A549 (cell line): ENCODE measurements around the gene XK.

Source experiments
- CBX2 ChIP-seq: fragments of 200-600 bp; sonication (generic); IDR thresholded peaks from 2 replicates; pipeline ENCODE4 v1.6.1; 2016; ENCODE audit warnings: low read depth, mild to moderate bottlenecking, borderline replicate concordance
- CEBPB ChIP-seq, 2 experiments: fragments of >200 bp in 1 of 2; sonication (Bioruptor Twin) in 1 of 2; formaldehyde crosslinking in 1 of 2; IDR thresholded peaks; 2 replicates each; pipeline ENCODE4 v1.6.1; 2012 to 2016
- EP300 ChIP-seq, 2 experiments: fragments of >200 bp; sonication (Bioruptor Twin); formaldehyde crosslinking; IDR thresholded peaks; 2 replicates in 1 of 2; 3 replicates in 1 of 2; pipeline ENCODE4 v1.6.1; 2016 to 2017
- MAFK ChIP-seq: fragments of 450-650 bp; IDR thresholded peaks from 2 replicates; pipeline ENCODE4 v1.6.1; 2014; ENCODE audit not compliant: partially characterized antibody
- NR3C1 ChIP-seq: fragments of >200 bp; sonication (Bioruptor Twin); formaldehyde crosslinking; IDR thresholded peaks from 3 replicates; pipeline ENCODE4 v1.6.1; 2017
- POLR2A ChIP-seq: IDR thresholded peaks from 2 replicates; pipeline ENCODE4 v1.6.1; 2012; ENCODE audit warnings: mild to moderate bottlenecking, low read length
- POLR2AphosphoS2 ChIP-seq: conservative IDR thresholded peaks from 2 replicates; pipeline ENCODE4 v1.6.1; 2012; ENCODE audit warnings: low read length, improper control_type of control experiment, inconsistent platforms
- RARB ChIP-seq: fragments of 250-450 bp; sonication (Bioruptor Pico); IDR thresholded peaks from 2 replicates; pipeline ENCODE4 v1.8.0; 2021; ENCODE audit warnings: mild to moderate bottlenecking, moderate library complexity
- RFX5 ChIP-seq: fragments of 450-650 bp; IDR thresholded peaks from 2 replicates; pipeline ENCODE4 v1.7.1; 2014; ENCODE audit warnings: antibody characterized with exemption, mild to moderate bottlenecking, moderate library complexity
- SMC3 ChIP-seq: fragments of >200 bp; sonication (Bioruptor Twin); formaldehyde crosslinking; IDR thresholded peaks from 3 replicates; pipeline ENCODE4 v1.6.1; 2018; ENCODE audit warnings: inconsistent platforms
- ZNF302 ChIP-seq: fragments of 250-450 bp; sonication (Bioruptor Pico); IDR thresholded peaks from 2 replicates; pipeline ENCODE4 v1.9.0; 2021; ENCODE audit warnings: inconsistent platforms, mild to moderate bottlenecking, moderate library complexity

GRCh38 chrX:37686369-37686995, 891 bp downstream of the XK start:
- TF ChIP-seq POLR2A (no peak), CEBPB (IDR thresholded peaks at IDR 0.05) (no peak), SMC3 (no peak), EP300 (IDR thresholded peaks at IDR 0.05) (no peak), CBX2 (no peak), RARB (CRISPR knock-in tag) (no peak), POLR2AphosphoS2 (no peak), ZNF302 (no peak), NR3C1 (no peak), RFX5 (no peak), MAFK (no peak)
